GM18861 (cell line): ENCODE measurements around the gene BRCA1.
"Not testable (repeated sequence)": the region's sequence is repeated elsewhere in the genome, so short reads cannot be mapped to it uniquely, and the experiment has no call there.

Experiments
- ATAC-seq: cut with Tn5 transposase; IDR thresholded peaks from one replicate; pipeline ENCODE4 v1.9.1; 2021; ENCODE audit not compliant: unreplicated experiment

The BRCA1 gene

DNA sequence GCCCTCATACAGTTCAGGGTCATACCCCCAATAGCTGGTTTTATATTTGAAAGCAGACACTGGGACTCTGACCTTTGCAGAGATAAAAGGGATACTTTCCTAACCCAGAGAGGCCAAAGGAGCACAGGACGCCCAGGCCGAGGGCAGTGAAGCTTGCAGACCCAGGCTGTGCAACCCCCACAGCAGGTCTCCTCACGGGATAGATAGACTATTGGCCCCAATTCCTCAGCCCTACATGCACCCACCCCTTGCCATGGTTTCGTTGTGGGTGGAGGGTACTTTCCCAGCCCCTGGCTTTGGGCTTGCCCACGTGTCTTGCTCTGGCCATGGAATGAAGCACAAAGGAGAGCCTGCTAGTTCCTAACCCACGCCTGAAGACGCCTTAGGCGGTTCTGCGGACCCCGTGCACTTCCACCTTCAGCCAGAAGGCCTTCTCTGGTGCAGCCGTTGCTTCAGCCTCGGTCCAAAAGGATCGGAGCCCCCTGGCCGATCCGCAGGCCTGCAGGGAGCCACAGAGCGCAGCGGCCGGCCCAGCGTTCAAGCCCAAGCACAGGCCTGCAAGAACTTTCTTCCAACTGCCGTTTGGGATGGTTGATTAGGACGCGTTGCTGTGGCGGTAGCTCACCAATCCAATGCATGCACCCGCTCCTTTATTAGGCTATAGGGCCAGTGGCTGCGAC is 9.8 kb upstream of the BRCA1 start:
- ATAC-seq = no peak

DNA sequence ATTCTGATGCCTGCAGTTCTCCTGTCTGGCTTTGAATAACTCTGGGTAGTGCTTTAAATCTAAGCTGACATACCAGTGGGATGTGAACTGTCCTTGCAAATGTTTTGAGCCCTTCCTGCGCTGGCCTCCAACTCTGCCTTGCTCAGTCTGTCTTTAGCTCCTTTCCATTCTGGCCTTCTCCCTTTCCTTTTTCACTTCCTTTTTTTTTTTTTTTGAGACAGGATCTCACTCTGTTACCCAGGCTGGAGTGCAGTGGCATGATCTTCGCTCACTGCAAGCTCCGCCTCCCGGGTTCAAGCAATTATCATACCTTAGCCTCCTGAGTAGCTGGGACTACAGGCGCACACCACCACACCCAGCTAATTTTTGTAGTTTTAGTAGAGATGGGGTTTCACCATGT is 8.3 kb upstream of the BRCA1 start:
- not testable (repeated sequence) for ATAC-seq

DNA sequence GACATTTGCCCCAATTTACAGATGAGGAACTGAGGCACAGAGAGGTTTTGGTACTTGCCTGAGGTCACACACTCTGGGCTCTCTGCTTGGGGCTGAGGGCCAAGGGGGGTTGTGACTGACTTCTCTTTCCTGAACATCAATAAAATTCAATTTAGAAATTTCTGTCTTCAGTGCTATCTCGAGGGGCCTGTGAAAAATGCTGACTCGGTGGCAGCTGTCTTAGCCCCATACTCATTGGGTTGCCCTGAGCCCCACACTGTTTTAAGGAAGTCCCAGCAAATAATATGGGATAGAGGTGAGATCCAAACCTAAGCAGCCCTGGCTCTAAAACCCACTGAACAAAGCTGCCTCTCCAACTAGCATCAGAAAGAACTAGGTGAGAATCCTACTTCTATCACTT is 7.0 kb upstream of the BRCA1 start:
- ATAC-seq = no peak

DNA sequence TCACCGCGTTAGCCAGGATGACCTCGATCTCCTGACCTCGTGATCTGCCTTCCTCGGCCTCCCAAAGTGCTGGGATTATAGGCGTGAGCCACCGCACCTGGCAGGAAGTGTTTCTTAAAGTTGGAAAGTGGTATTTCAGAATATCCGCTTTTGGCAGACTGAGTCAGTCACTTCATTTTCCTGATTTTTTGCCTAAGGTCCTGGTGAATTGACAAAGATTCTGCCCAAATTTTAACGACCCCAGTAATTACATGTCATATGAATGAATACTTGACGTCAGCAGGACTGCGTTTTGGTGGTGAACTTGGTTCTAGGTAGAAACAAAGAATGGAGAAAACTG is 4.5 kb upstream of the BRCA1 start:
- ATAC-seq = no peak

DNA sequence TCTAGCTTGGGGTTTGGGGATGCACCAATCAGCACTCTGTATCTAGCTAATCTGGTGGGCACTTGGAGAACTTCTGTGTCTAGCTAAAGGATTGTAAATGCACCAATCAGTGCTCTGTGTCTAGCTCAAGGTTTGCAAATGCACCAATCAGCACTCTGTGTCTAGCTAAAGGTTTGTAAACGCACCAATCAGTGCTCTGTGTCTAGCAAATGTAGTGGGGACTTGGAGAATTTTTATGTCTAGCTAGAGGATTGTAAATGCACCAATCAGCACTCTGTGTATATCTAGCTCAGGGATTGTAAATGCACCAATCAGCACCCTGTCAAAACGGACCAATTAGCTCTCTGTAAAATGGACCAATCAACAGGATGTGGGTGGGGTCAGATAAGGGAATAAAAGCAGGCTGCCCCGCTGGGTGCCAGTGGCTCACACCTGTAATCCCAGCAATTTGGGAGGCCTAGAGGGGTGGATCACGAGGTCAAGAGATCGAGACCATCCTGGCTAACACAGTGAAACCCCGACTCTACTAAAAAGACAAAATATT is 2.2 kb upstream of the BRCA1 start:
- ATAC-seq = not testable (repeated sequence)

DNA sequence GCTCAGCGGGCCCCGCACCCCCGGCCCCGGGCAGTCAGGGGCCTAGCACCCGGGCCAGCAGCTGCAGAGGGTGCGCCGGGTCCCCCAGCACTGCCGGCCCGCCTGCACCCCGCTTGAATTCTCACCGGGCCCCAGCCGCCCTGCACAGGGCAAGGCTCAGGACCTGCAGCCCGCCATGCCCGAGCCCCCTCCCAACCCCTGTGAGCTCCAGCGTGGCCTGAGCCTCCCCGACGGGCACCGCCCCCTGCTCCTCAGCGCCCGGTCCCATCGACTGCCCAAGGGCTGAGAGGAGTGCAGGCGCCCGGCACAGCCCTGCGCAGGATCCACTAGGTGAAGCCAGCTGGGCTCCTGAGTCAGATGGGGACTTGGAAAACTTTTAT is 1.7 kb upstream of the BRCA1 start:
- no peak for ATAC-seq

DNA sequence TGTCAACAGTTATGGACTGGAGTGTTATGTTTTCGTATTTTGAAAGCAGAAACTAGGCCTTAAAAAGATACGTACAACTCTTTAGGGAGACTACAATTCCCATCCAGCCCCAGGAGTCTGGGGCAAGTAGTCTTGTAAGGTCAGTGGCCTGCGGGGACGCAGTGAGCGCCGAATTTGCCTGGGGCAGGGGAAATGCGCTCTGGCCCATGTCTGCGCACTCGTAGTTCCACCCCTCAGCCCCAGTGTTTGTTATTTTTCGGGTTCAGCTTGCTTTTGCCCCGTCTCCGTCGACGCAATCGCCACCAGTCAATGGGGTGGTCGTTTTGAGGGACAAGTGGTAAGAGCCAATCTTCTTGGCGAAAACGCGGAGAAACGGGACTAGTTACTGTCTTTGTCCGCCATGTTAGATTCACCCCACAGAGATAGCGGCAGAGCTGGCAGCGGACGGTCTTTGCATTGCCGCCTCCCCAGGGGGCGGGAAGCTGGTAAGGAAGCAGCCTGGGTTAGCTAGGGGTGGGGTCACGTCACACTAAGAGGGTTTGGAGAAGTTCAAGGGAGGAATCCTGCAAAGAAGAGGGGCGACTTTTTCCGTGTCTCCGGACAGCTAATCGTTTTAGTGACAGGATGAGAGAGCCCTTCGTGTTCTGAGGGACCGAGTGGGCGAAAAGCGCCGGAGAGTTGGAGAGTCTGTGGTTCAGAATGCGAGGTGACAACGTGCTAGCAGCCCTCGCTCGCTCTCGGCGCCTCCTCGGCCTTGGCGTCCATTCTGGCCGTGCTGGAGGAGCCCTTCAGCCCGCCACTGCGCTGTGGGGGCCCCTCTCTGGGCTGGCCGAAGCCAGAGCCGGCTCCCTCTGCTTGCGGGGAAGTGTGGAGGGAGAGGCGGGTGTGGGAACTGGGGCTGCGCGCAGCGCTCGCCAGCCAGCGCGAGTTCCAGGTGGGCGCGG is 1.1 kb upstream of the BRCA1 start:
- ATAC-seq = no peak

DNA sequence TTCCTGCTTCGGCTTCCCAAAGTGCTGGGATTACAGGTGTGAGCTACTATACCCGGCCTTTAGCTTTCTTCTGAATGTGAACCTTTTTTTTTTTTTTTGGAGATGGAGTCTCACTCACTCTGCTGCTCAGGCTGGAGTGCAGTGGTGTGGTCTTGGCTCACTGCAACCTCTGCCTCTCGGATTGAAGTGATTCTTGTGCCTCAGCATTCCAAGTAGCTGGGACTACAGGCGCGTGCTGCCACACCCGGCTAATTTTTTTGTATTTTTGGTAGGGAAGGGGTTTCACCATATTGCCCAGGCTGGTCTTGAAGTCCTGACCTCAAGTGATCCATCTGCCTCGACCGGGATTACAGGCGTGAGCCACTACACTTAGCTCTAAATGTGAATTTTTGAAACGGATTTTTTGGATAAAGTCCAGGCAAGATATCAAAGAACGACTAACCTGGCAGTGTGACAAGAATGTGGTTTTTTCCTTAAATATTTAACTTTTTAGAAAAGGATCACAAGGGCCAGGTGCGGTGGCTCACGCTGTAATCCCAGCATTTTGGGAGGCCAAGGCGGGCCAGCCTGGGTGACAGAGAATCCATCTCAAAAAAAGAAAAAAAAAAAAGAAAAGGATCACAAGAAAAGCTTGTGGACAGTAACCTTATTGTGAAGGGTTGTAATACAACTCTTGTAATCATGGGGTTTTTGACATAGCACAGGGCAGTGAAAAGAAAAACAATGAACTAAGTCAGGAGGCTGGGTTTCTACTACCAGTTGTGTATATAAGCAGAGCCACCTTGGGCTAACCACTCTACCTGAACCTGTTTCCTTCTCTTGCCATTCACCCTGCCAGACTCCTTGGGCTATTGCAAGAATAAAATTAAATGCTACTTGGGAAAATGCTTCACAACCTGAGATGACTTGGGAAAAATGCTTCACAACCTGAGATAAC is 6.2 kb downstream of the BRCA1 start:
- ATAC-seq = no peak

DNA sequence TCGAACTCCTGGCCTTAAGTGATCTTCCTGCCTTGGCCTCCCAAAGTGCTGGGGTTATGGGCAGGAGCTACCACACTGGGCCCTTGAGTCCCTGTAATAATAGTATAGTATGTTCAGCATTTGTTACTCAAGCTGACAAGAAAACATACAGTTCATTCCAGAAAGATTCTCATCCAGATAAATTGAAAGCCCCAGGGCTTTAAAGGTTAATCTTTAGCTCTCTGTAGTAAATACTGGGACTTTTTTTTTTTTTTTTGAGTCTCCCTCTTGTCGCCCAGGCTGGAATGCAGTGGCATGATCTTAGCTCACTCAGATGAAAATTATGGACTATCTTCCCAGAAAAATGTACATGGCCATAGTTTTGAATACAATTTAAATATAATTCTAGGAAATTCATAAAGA is 11.0 kb downstream of the BRCA1 start:
- ATAC-seq = no peak

DNA sequence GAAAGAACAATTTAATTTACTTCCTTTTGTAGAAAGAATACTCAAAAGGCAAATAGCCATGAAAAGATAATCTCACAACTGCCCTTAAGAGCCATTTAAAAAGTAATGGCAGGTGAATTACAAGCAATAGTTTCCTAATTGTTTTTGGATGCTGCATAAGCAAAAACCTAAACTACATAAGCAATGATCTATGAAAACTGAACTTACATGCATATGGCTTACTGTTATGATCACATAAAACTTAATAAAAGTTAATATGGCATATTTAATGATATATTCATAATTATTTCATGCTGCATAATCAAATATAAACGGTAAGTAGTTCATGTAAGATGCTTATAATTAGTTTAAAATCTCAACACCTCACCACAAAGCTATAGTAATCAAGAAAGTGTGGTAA is 18.6 kb downstream of the BRCA1 start:
- no peak for ATAC-seq

DNA sequence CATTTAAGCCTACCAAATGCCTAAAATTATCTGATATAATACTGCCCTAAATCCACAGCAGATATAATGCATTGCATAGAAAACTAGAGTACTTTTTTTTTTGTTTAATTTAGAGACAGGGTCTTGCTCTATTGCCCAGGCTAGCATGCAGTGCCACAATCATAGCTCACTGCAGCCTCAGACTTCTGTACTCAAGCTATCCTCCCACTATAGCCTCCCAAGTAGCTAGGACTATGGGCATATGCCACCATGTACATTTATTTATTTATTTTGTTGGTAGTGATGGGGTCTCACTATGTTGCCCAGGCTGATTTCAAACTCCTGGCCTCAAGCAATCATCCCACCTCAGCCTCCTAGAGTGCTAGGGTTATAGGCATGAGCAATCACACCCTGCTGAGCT is 20.0 kb downstream of the BRCA1 start:
- ATAC-seq = no peak

DNA sequence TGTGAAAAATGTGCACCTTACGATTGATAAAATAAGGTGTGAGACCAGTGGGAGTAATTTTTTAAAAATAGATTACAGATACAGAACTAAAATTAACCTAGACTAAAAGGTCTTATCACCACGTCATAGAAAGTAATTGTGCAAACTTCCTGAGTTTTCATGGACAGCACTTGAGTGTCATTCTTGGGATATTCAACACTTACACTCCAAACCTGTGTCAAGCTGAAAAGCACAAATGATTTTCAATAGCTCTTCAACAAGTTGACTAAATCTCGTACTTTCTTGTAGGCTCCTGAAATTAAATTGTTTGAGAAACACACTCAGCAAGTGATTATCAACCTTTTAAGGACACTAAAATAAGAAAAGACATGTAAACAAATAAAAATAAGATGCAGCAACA is 20.5 kb downstream of the BRCA1 start:
- no peak for ATAC-seq

DNA sequence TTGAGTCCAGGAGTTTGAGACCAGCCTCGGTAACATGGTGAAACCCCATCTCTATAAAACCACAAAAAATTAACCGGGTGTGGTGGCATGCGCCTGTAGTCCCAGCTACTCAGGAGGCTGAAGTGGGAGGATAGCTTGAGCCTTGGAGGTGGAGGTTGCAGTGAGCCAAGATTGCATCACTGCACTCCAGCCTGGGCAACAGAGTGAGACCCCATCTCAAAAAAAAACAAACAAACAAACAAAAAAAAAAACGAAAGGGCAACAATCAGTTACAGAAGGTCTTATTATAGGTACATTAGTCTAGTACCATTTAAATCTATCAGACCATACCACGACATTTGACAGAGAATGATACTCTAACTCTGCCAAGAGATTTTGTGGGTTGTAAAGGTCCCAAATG is 29.8 kb downstream of the BRCA1 start:
- ATAC-seq = not testable (repeated sequence)

DNA sequence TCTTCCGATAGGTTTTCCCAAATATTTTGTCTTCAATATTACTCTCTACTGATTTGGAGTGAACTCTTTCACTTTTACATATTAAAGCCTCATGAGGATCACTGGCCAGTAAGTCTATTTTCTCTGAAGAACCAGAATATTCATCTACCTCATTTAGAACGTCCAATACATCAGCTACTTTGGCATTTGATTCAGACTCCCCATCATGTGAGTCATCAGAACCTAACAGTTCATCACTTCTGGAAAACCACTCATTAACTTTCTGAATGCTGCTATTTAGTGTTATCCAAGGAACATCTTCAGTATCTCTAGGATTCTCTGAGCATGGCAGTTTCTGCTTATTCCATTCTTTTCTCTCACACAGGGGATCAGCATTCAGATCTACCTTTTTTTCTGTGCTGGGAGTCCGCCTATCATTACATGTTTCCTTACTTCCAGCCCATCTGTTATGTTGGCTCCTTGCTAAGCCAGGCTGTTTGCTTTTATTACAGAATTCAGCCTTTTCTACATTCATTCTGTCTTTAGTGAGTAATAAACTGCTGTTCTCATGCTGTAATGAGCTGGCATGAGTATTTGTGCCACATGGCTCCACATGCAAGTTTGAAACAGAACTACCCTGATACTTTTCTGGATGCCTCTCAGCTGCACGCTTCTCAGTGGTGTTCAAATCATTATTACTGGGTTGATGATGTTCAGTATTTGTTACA is 30.9 kb downstream of the BRCA1 start:
- no peak for ATAC-seq

DNA sequence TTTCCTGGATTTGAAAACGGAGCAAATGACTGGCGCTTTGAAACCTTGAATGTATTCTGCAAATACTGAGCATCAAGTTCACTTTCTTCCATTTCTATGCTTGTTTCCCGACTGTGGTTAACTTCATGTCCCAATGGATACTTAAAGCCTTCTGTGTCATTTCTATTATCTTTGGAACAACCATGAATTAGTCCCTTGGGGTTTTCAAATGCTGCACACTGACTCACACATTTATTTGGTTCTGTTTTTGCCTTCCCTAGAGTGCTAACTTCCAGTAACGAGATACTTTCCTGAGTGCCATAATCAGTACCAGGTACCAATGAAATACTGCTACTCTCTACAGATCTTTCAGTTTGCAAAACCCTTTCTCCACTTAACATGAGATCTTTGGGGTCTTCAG is 32.3 kb downstream of the BRCA1 start:
- no peak for ATAC-seq

DNA sequence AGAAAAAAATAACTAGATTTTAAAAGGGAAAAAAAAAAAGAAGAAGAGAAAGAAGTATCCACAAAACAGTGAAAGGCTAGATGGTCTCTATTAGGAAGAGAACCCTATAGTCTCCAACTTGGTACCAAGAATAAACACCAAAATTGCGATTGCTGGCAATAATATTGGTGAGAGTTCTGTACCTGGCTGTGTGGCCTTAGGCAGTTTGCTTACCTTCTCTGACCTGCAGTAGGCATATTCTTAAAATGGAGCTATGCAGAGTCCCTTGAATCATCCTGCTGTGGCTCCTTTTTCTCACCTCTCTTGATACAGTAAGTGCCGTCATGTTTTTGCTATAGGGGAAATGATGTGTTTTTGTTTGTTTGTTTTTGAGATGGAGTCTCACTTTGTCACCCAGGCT is 35.1 kb downstream of the BRCA1 start:
- ATAC-seq = no peak

DNA sequence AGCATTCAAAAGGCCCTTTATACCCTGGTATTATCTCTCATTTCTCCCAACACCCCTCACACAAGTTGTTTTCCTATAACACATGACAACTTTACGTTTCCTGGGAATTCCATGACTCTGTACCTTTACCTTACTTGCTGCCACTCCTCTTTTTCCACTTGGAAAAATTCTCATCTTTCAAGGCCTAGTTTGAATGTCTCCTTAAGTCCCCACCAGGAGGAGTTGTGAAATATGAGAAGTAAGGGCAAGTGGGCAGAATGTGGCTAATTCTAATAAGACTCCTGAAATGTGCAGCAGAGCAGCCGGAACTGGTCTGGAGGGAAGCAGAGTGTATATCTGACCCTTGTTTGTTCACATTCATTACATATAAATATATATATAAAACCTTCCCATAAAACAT is 39.7 kb downstream of the BRCA1 start:
- ATAC-seq = no peak

DNA sequence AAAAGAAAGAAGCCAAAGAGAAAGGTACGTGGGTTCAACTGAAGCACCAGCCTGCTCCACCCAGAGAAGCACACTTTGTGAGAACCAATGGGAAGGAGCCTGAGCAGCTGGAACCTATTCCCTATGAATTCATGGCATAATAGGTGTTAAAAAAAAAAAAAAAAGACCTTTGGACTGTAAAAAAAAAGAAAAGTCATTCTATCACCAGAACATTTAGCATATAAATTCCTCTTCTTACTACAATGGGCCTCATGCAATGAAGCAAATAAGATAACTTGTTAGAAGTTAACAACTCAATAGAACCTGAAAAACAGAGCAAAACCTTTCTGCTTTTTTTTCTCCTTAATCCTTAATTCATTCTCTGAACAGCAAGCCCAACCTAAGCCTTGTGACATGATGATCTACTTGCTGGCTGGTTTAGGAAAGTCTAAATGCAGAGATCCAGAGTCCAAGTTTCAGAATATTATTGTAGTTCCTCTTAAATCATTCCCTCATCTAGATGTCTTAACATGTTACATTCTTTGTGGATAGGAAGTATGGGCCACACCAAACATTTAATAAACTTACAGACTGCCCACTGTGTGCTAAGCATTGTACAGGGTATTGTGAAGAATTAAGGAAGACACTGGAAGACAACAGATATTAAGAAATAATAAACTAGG is 45.4 kb downstream of the BRCA1 start:
- no peak for ATAC-seq

DNA sequence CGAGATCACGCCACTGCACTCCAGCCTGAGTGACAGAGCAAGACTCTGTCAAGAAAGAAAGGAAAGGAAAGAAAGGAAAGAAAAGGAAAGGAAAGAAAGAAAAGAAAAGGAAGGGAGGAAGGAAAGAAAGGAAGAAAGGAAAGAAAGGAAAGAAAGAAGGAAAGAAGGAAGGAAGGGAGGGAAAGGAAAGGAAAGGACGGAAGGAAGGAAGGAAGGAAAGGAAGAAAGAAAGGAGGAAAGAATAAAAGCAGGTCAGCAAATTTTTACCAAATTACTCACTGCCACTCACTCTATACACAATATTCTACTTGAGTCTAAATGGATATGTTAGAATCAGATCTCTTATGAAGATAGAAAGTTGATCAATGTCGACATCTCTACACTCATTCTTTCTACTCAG is 50.3 kb downstream of the BRCA1 start:
- no peak for ATAC-seq

DNA sequence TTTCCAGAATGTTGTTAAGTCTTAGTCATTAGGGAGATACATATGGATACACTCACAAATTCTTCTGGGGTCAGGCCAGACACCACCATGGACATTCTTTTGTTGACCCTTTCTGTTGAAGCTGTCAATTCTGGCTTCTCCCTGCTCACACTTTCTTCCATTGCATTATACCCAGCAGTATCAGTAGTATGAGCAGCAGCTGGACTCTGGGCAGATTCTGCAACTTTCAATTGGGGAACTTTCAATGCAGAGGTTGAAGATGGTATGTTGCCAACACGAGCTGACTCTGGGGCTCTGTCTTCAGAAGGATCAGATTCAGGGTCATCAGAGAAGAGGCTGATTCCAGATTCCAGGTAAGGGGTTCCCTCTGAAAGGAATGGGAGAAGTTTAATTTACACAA is 54.3 kb downstream of the BRCA1 start:
- ATAC-seq = no peak
